ENCODE results near the gene POLR1A.

- TF ChIP-seq, protein P1, sequence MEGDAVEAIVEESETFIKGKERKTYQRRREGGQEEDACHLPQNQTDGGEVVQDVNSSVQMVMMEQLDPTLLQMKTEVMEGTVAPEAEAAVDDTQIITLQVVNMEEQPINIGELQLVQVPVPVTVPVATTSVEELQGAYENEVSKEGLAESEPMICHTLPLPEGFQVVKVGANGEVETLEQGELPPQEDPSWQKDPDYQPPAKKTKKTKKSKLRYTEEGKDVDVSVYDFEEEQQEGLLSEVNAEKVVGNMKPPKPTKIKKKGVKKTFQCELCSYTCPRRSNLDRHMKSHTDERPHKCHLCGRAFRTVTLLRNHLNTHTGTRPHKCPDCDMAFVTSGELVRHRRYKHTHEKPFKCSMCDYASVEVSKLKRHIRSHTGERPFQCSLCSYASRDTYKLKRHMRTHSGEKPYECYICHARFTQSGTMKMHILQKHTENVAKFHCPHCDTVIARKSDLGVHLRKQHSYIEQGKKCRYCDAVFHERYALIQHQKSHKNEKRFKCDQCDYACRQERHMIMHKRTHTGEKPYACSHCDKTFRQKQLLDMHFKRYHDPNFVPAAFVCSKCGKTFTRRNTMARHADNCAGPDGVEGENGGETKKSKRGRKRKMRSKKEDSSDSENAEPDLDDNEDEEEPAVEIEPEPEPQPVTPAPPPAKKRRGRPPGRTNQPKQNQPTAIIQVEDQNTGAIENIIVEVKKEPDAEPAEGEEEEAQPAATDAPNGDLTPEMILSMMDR (IDR thresholded peaks at IDR 0.05), result peak; percentile 93
- no peak for TF ChIP-seq REST (IDR thresholded peaks at IDR 0.05)
- no peak for TF ChIP-seq POLR2A (IDR thresholded peaks at IDR 0.05; ENCODE audit: low read length)
- TF ChIP-seq EP300 (IDR thresholded peaks at IDR 0.05), result no peak
- TF ChIP-seq RAD21 (conservative IDR thresholded peaks at IDR 0.05 in 1 of 2, IDR thresholded peaks at IDR 0.05 in 1 of 2), result peak; percentile 86 to 89
Observed at GRCh38 chr2:86079981-86080911, 25.4 kb downstream of the POLR1A start.

Data from A549 (cell line).